ENCODE results near the gene EPS15. TPM values are rescaled to one million over a fixed set of nuclear protein-coding genes. Genes with fewer than 3 reads are reported as not detected.

Gene EPS15
- polyA plus RNA-seq, 1 of the 3 experiments (the other 2 are of a cell fraction), result 17.0 TPM

DNA sequence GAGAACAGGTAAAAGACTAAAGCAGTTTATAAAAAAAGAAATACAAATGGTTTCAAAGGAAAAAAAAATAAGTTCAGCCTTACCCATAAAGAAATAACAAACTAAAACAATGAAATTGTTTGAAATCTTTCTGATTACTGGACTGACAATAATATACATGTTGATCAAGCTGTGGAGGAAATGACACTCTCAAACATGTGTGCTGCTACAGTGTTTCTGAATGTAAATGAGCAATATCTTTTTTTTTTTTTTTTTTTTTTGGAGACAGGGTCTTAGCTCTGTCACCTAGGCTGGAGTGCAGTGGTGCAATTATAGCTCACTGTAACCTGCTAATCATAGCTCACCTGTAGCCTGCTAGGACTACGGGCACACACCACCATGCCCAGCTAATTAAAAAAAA, 6.5 kb downstream of the EPS15 start:
- H3K9me2 ChIP-seq, result no peaks in the 10 kb centered on the region
- peaks cover 0 to 8% of the 10 kb centered on the region in 2 experiments for H3K36me3 ChIP-seq (replicated peaks in 1 of 2; ENCODE audit: control insufficient read depth in 1 of 2, insufficient read depth in 2 of 2, low read length in 1 of 2)
- peaks cover 69% of the 10 kb centered on the region for H4K20me1 ChIP-seq (ENCODE audit: insufficient read depth)
- CTCF ChIA-PET, result interaction anchor here (1.0 kb wide), 1 partner anchor 182 kb away, joined by 3 read pairs; no protein-coding TSS in a partner anchor
- no peak for TF ChIP-seq NFIC (IDR thresholded peaks at IDR 0.05; ENCODE audit: borderline replicate concordance)
- TF ChIP-seq FOXM1 (IDR thresholded peaks at IDR 0.05; ENCODE audit: low read depth), result no peak
- TF ChIP-seq, protein P1, sequence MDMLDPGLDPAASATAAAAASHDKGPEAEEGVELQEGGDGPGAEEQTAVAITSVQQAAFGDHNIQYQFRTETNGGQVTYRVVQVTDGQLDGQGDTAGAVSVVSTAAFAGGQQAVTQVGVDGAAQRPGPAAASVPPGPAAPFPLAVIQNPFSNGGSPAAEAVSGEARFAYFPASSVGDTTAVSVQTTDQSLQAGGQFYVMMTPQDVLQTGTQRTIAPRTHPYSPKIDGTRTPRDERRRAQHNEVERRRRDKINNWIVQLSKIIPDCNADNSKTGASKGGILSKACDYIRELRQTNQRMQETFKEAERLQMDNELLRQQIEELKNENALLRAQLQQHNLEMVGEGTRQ (IDR thresholded peaks at IDR 0.05; ENCODE audit: borderline replicate concordance, low read depth, low read length), result no peak
- no peak for TF ChIP-seq TEAD4 (IDR thresholded peaks at IDR 0.05; ENCODE audit: borderline replicate concordance, insufficient read depth)
- TF ChIP-seq FOXJ3 (CRISPR knock-in tag; IDR thresholded peaks at IDR 0.05), result no peak
- no peak for TF ChIP-seq MEF2A (IDR thresholded peaks at IDR 0.05; ENCODE audit: borderline replicate concordance, low read depth)
- no peak overlapping the region for H2AFZ ChIP-seq (ENCODE audit: low read depth)
- POLR2A ChIA-PET, result no interaction called here
- H3K4me1 ChIP-seq (ENCODE audit: control insufficient read depth in 1 of 2, insufficient read depth in 2 of 2, low read depth in 1 of 2, low read length in 1 of 2), result peaks cover 6 to 25% of the 10 kb centered on the region in 2 experiments
- H3K9ac ChIP-seq, result no peak overlapping the region
- 94% methylated on average over 1 of the region's 1 CpG for WGBS (ENCODE audit: low lambda C conversion rate)
- no peak overlapping the region for H3K4me2 ChIP-seq
- peaks cover 100% of the 10 kb centered on the region for H3K79me2 ChIP-seq (ENCODE audit: insufficient read depth)
- H3K9me3 ChIP-seq, result no peaks in the 10 kb centered on the region
- no peak overlapping the region for H3K27ac ChIP-seq (ENCODE audit: low read depth in 2 of 2, low read length in 1 of 2)
- DNase-seq, result no peak
- H3K27me3 ChIP-seq (ENCODE audit: insufficient read depth), result no peaks in the 10 kb centered on the region
- H3F3A ChIP-seq (replicated peaks; ENCODE audit: insufficient read depth), result peaks cover 5% of the 10 kb centered on the region
- no peak overlapping the region for H3K4me3 ChIP-seq (ENCODE audit: low read depth in 2 of 2, low read length in 1 of 2)

DNA sequence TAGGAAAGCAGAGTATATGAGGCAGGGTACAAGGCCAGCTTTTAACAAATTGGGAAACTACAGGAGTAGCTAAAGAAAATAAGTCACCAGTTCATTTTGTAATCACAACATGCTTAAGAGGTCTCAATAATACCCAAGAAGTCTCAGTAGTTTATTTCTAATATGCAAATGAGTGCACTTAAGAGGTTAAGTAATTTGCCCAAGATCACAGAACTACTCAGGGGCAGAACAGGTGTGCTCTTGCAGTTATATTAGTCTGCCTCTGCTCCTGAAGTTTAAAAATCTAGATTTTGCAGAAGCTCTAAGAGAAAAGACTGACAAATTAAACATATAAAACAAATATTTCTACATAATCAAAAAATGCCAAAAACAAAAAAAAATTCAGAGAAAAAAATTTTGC, 6.9 kb downstream of the EPS15 start:
- H3K9ac ChIP-seq, result no peak overlapping the region
- no peaks in the 10 kb centered on the region for H3K9me2 ChIP-seq
- no peak overlapping the region for H3K4me3 ChIP-seq (ENCODE audit: low read depth in 2 of 2, low read length in 1 of 2)
- no peaks in the 10 kb centered on the region for H3K27me3 ChIP-seq (ENCODE audit: insufficient read depth)
- peaks cover 68% of the 10 kb centered on the region for H4K20me1 ChIP-seq (ENCODE audit: insufficient read depth)
- no peak overlapping the region for H3K4me2 ChIP-seq
- POLR2A ChIA-PET, result no interaction called here
- H2AFZ ChIP-seq (ENCODE audit: low read depth), result no peak overlapping the region
- H3K36me3 ChIP-seq (replicated peaks in 1 of 2; ENCODE audit: control insufficient read depth in 1 of 2, insufficient read depth in 2 of 2, low read length in 1 of 2), result peaks cover 0 to 13% of the 10 kb centered on the region in 2 experiments
- CTCF ChIA-PET, result interaction anchor here (1.0 kb wide), 1 partner anchor 181 kb away, joined by 3 read pairs; no protein-coding TSS in a partner anchor
- H3K79me2 ChIP-seq (ENCODE audit: insufficient read depth), result peaks cover 100% of the 10 kb centered on the region
- H3K27ac ChIP-seq (ENCODE audit: low read depth in 2 of 2, low read length in 1 of 2), result no peak overlapping the region
- TF ChIP-seq NFIC (IDR thresholded peaks at IDR 0.05; ENCODE audit: borderline replicate concordance) (no peak), RCOR1 (IDR thresholded peaks at IDR 0.05; ENCODE audit: low read length) (no peak), POLR2AphosphoS5 (IDR thresholded peaks at IDR 0.05; ENCODE audit: low read depth, low read length) (no peak), TCF12 (IDR thresholded peaks at IDR 0.05) (no peak), RXRA (IDR thresholded peaks at IDR 0.05; ENCODE audit: borderline replicate concordance, low read depth) (no peak), MEF2A (IDR thresholded peaks at IDR 0.05; ENCODE audit: borderline replicate concordance, low read depth) (no peak), CHD2 (IDR thresholded peaks at IDR 0.05; ENCODE audit: low read length, partially characterized antibody) (no peak), RAD21 (IDR thresholded peaks at IDR 0.05; ENCODE audit: low read length) (no peak), FOXJ3 (CRISPR knock-in tag; IDR thresholded peaks at IDR 0.05) (no peak), MXI1 (IDR thresholded peaks at IDR 0.05; ENCODE audit: low read depth, low read length) (no peak), SIN3A (IDR thresholded peaks at IDR 0.05; ENCODE audit: borderline replicate concordance, low read depth, low read length) (no peak), SMC3 (IDR thresholded peaks at IDR 0.05; ENCODE audit: low read depth, low read length) (no peak)
- TF ChIP-seq, protein P2, sequence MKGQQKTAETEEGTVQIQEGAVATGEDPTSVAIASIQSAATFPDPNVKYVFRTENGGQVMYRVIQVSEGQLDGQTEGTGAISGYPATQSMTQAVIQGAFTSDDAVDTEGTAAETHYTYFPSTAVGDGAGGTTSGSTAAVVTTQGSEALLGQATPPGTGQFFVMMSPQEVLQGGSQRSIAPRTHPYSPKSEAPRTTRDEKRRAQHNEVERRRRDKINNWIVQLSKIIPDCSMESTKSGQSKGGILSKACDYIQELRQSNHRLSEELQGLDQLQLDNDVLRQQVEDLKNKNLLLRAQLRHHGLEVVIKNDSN (IDR thresholded peaks at IDR 0.05; ENCODE audit: borderline replicate concordance, low read depth), result no peak
- TF ChIP-seq, protein P3, sequence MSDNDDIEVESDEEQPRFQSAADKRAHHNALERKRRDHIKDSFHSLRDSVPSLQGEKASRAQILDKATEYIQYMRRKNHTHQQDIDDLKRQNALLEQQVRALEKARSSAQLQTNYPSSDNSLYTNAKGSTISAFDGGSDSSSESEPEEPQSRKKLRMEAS (IDR thresholded peaks at IDR 0.05; ENCODE audit: low read depth), result no peak
- TF ChIP-seq, protein P4, sequence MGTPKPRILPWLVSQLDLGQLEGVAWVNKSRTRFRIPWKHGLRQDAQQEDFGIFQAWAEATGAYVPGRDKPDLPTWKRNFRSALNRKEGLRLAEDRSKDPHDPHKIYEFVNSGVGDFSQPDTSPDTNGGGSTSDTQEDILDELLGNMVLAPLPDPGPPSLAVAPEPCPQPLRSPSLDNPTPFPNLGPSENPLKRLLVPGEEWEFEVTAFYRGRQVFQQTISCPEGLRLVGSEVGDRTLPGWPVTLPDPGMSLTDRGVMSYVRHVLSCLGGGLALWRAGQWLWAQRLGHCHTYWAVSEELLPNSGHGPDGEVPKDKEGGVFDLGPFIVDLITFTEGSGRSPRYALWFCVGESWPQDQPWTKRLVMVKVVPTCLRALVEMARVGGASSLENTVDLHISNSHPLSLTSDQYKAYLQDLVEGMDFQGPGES (IDR thresholded peaks at IDR 0.05; ENCODE audit: low read depth, low read length), result no peak
- H3K9me3 ChIP-seq, result no peaks in the 10 kb centered on the region
- H3K4me1 ChIP-seq (ENCODE audit: control insufficient read depth in 1 of 2, insufficient read depth in 2 of 2, low read depth in 1 of 2, low read length in 1 of 2), result peaks cover 5 to 25% of the 10 kb centered on the region in 2 experiments
- peaks cover 8% of the 10 kb centered on the region for H3F3A ChIP-seq (replicated peaks; ENCODE audit: insufficient read depth)
- no peak for DNase-seq

Measured in SK-N-SH (cell line).